ENCODE results near the gene DIPK2A.

Gene DIPK2A

DNA sequence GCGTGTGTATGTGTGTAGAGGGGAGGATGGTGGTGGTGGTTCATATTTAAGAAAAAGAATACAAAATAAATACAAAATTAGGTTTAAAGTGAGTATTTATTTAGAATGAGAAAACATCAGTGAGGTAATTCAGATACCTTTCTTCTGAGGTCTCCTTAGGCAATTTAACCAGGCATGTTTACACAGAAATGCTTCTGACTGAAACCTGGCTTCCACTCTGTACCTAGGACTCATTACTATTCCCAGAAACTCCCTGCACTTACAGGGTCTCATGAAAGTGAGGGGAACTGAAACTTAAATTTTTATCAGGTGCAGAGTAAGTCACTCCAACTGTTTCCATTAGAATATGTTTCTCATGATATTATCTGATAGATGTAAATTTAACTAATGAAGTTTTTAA, 10.3 kb upstream of the DIPK2A start:
- Histone ChIP-seq H3K9ac (ENCODE audit: low read length) (no peak overlapping the region), H4K20me1 (ENCODE audit: insufficient read depth, low read length) (no peaks in the 10 kb centered on the region), H3K79me2 (ENCODE audit: low read length) (no peaks in the 10 kb centered on the region), H3K9me2 (replicated peaks; ENCODE audit: insufficient read depth, low read length) (no peaks in the 10 kb centered on the region), H3K4me2 (ENCODE audit: low read depth, low read length) (no peak overlapping the region), H2AFZ (ENCODE audit: low read length) (no peak overlapping the region), H3K4me3 (ENCODE audit: low read length) (no peak overlapping the region), H3K27ac (ENCODE audit: low read length) (no peak overlapping the region), H3K9me3 (replicated peaks; ENCODE audit: insufficient read depth, low read length) (no peaks in the 10 kb centered on the region), H3K27me3 (replicated peaks; ENCODE audit: insufficient read depth, low read length) (no peaks in the 10 kb centered on the region), H3K4me1 (ENCODE audit: low read length) (peaks cover 13% of the 10 kb centered on the region), H3K36me3 (replicated peaks; ENCODE audit: insufficient read depth, low read length) (no peaks in the 10 kb centered on the region), H3F3A (ENCODE audit: insufficient read depth, low read length) (0 out of 2 replicates have a peak, but pooled peaks cover 5% of the 10 kb centered on the region)
- TF ChIP-seq EZH2phosphoT487 (IDR thresholded peaks at IDR 0.05; ENCODE audit: low read length) = no peak
- no peak for TF ChIP-seq EZH2 (optimal IDR thresholded peaks at IDR 0.05; ENCODE audit: low read depth, low read length)
- TF ChIP-seq, protein P1, sequence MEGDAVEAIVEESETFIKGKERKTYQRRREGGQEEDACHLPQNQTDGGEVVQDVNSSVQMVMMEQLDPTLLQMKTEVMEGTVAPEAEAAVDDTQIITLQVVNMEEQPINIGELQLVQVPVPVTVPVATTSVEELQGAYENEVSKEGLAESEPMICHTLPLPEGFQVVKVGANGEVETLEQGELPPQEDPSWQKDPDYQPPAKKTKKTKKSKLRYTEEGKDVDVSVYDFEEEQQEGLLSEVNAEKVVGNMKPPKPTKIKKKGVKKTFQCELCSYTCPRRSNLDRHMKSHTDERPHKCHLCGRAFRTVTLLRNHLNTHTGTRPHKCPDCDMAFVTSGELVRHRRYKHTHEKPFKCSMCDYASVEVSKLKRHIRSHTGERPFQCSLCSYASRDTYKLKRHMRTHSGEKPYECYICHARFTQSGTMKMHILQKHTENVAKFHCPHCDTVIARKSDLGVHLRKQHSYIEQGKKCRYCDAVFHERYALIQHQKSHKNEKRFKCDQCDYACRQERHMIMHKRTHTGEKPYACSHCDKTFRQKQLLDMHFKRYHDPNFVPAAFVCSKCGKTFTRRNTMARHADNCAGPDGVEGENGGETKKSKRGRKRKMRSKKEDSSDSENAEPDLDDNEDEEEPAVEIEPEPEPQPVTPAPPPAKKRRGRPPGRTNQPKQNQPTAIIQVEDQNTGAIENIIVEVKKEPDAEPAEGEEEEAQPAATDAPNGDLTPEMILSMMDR (IDR thresholded peaks at IDR 0.05; ENCODE audit: low read length) = no peak
- DNase-seq = no peak

DNA sequence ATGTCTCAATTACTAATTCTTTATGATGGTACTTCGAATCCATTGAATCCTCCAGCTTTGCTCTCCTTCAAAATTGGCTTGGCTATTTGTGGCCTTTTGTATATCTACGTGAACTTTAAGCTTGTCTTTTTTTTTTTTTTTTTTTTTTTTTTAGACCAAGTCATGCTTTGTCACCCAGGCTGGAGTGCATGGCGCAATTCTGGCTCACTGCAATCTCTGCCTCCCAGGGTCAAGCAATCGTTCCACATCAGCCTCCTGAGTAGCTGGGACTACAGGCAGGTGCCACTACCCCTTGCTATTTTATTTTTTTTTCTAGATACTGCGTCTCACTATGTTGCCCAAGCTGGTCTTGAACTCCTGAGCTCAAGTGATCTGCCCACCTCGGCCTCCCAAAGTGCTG, 7.7 kb upstream of the DIPK2A start:
- no peak overlapping the region for H3K27ac ChIP-seq (ENCODE audit: low read length)

DNA sequence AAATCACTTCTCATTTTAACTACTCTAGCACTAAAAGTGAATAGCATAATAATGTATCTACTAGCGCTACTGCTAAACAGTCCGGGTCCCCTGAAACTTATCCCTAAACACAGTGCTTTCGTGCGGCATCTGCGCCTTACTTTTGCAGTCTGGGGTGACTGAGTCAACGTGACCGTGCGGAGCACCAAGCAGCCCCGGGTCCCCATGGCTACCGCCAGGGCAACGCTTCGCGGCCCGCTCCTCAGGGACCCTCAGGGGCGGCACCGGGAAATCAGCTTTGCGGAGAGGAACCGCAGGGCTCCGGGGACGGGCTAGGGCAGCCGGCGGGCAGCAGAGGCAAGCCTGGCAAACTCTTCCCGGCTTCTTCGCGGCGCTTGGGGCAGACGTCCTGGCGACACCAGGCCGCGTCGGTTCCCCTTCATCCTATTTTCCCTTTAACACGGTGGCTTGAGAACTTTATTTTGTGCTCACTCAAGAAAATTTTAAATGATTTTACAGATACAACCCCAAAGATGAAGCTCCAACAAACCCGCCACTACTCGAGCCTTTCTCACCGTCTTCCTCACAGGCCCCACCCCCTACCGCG, 757 bp upstream of the DIPK2A start:
- Histone ChIP-seq H2AFZ (ENCODE audit: low read length) (peak overlapping the region; percentile 94), H4K20me1 (ENCODE audit: insufficient read depth, low read length) (peaks cover 3% of the 10 kb centered on the region), H3K4me2 (ENCODE audit: low read depth, low read length) (peak overlapping the region; percentile 77), H3K4me3 (ENCODE audit: low read length) (peak overlapping the region; percentile 97), H3K9me3 (replicated peaks; ENCODE audit: insufficient read depth, low read length) (no peaks in the 10 kb centered on the region), H3K27me3 (replicated peaks; ENCODE audit: insufficient read depth, low read length) (no peaks in the 10 kb centered on the region), H3K9me2 (replicated peaks; ENCODE audit: insufficient read depth, low read length) (no peaks in the 10 kb centered on the region), H3K9ac (ENCODE audit: low read length) (peak overlapping the region; percentile 78), H3K4me1 (ENCODE audit: low read length) (0 out of 2 replicates have a peak, but pooled peaks cover 5% of the 10 kb centered on the region), H3K36me3 (replicated peaks; ENCODE audit: insufficient read depth, low read length) (no peaks in the 10 kb centered on the region), H3K27ac (ENCODE audit: low read length) (peak overlapping the region; percentile 94), H3K79me2 (ENCODE audit: low read length) (peaks cover 34% of the 10 kb centered on the region), H3F3A (ENCODE audit: insufficient read depth, low read length) (peaks cover 37% of the 10 kb centered on the region)
- TF ChIP-seq EZH2phosphoT487 (IDR thresholded peaks at IDR 0.05; ENCODE audit: low read length) (no peak), EZH2 (optimal IDR thresholded peaks at IDR 0.05; ENCODE audit: low read depth, low read length) (no peak)
- TF ChIP-seq, protein P1 (IDR thresholded peaks at IDR 0.05; ENCODE audit: low read length) = no peak
- peak; percentile 75 for DNase-seq

More for the DNA sequence above, 7.7 kb upstream of the DIPK2A start:
- H3K79me2 ChIP-seq (ENCODE audit: low read length) = no peaks in the 10 kb centered on the region
- no peaks in the 10 kb centered on the region for H3K9me3 ChIP-seq (replicated peaks; ENCODE audit: insufficient read depth, low read length)
- H3F3A ChIP-seq (ENCODE audit: insufficient read depth, low read length) = no peaks in the 10 kb centered on the region
- no peak overlapping the region for H3K4me2 ChIP-seq (ENCODE audit: low read depth, low read length)
- H3K36me3 ChIP-seq (replicated peaks; ENCODE audit: insufficient read depth, low read length) = no peaks in the 10 kb centered on the region
- no peak overlapping the region for H2AFZ ChIP-seq (ENCODE audit: low read length)
- H3K9ac ChIP-seq (ENCODE audit: low read length) = no peak overlapping the region
- no peak for DNase-seq
- no peaks in the 10 kb centered on the region for H3K4me1 ChIP-seq (ENCODE audit: low read length)
- no peaks in the 10 kb centered on the region for H3K27me3 ChIP-seq (replicated peaks; ENCODE audit: insufficient read depth, low read length)
- no peaks in the 10 kb centered on the region for H4K20me1 ChIP-seq (ENCODE audit: insufficient read depth, low read length)
- no peaks in the 10 kb centered on the region for H3K9me2 ChIP-seq (replicated peaks; ENCODE audit: insufficient read depth, low read length)
- no peak overlapping the region for H3K4me3 ChIP-seq (ENCODE audit: low read length)
- TF ChIP-seq EZH2phosphoT487 (IDR thresholded peaks at IDR 0.05; ENCODE audit: low read length) (no peak), EZH2 (optimal IDR thresholded peaks at IDR 0.05; ENCODE audit: low read depth, low read length) (no peak)
- TF ChIP-seq, protein P1 (IDR thresholded peaks at IDR 0.05; ENCODE audit: low read length) = no peak
